Mesenchymal stem cell (in vitro differentiated cells and primary cell): ENCODE results near the gene SH3BP2.

Experiments used
- DNase-seq: peaks from one replicate; pipeline ENCODE4 v3.0.0-alpha.2; 2013
- H2AFZ ChIP-seq: one replicate; pipeline ENCODE4 v1.6.1; 2013; ENCODE audit warnings: low read depth, mild to moderate bottlenecking, control low read depth, inconsistent platforms, low read length, moderate library complexity
- H2AK5ac ChIP-seq: 2 replicates; pipeline ENCODE4 v1.6.1; 2013; ENCODE audit warnings: low read length, moderate library complexity, mild to moderate bottlenecking, inconsistent platforms; ENCODE audit not compliant: severe bottlenecking
- H2BK120ac ChIP-seq: one replicate; pipeline ENCODE4 v1.6.1; 2013; ENCODE audit warnings: low read depth, mild to moderate bottlenecking, inconsistent platforms, low read length, moderate library complexity
- H2BK12ac ChIP-seq, 2 experiments: one replicate each; pipeline ENCODE4 v1.6.1; 2013; ENCODE audit warnings: inconsistent platforms in 2 of 2, low read length in 2 of 2, mild to moderate bottlenecking in 2 of 2, moderate library complexity in 2 of 2, control low read depth in 1 of 2
- H2BK15ac ChIP-seq: one replicate; pipeline ENCODE4 v1.6.1; 2013; ENCODE audit warnings: mild to moderate bottlenecking, low read depth, inconsistent platforms; ENCODE audit not compliant: poor library complexity, severe bottlenecking
- H2BK5ac ChIP-seq: 2 replicates; pipeline ENCODE4 v1.6.1; 2013; ENCODE audit warnings: low read depth, mild to moderate bottlenecking, low read length, control low read depth, inconsistent platforms; ENCODE audit not compliant: poor library complexity, severe bottlenecking
- H3K14ac ChIP-seq, 2 experiments: one replicate each; pipeline ENCODE4 v1.6.1; 2013; ENCODE audit warnings: inconsistent platforms in 2 of 2, low read length in 2 of 2, control low read depth in 1 of 2, mild to moderate bottlenecking in 1 of 2, moderate library complexity in 1 of 2
- H3K18ac ChIP-seq, 2 experiments: one replicate each; pipeline ENCODE4 v1.6.1; 2013; ENCODE audit warnings: inconsistent platforms in 2 of 2, low read length in 2 of 2, control low read depth in 1 of 2, low read depth in 1 of 2, mild to moderate bottlenecking in 1 of 2
- H3K23ac ChIP-seq, 2 experiments: one replicate each; pipeline ENCODE4 v1.6.1; 2013; ENCODE audit warnings: inconsistent platforms in 2 of 2, low read length in 2 of 2, mild to moderate bottlenecking in 2 of 2, moderate library complexity in 2 of 2, control low read depth in 1 of 2
- H3K27ac ChIP-seq: 2 replicates; pipeline ENCODE4 v1.5.1; 2013; ENCODE audit warnings: mild to moderate bottlenecking, moderate library complexity, low read length, control low read depth, inconsistent platforms; ENCODE audit not compliant: poor library complexity, severe bottlenecking
- H3K27me3 ChIP-seq, 2 experiments: 2 replicates each; pipeline versions ENCODE4 v1.6.1 to v1.7.0; 2013; ENCODE audit warnings: low read length in 2 of 2, mild to moderate bottlenecking in 2 of 2, moderate library complexity in 2 of 2, control low read depth in 1 of 2, inconsistent platforms in 1 of 2; ENCODE audit not compliant: control insufficient read depth in 1 of 2, insufficient read depth in 1 of 2
- H3K36me3 ChIP-seq, 2 experiments: 2 replicates each; pipeline versions ENCODE4 v1.6.1 to v1.7.0; 2013; ENCODE audit warnings: low read length in 2 of 2, control low read depth in 1 of 2, inconsistent platforms in 1 of 2, low read depth in 1 of 2, mild to moderate bottlenecking in 1 of 2; ENCODE audit not compliant: insufficient read depth in 2 of 2, control insufficient read depth in 1 of 2
- H3K4ac ChIP-seq, 2 experiments: one replicate each; pipeline ENCODE4 v1.6.1; 2013; ENCODE audit warnings: inconsistent platforms in 2 of 2, low read length in 2 of 2, mild to moderate bottlenecking in 2 of 2, moderate library complexity in 2 of 2, control low read depth in 1 of 2, low read depth in 1 of 2
- H3K4me1 ChIP-seq: 2 replicates; pipeline ENCODE4 v1.6.1; 2013; ENCODE audit warnings: low read depth, low read length, control low read depth; ENCODE audit not compliant: control insufficient read depth, insufficient read depth
- H3K4me2 ChIP-seq: 2 replicates; pipeline ENCODE4 v1.6.1; 2013; ENCODE audit warnings: low read length, mild to moderate bottlenecking, inconsistent platforms; ENCODE audit not compliant: poor library complexity, severe bottlenecking
- H3K4me3 ChIP-seq, 2 experiments: 2 replicates each; pipeline versions ENCODE4 v1.5.1 to v1.7.0; 2013; ENCODE audit warnings: low read length in 2 of 2, mild to moderate bottlenecking in 2 of 2, control low read depth in 1 of 2, low read depth in 1 of 2; ENCODE audit not compliant: insufficient read depth in 1 of 2
- H3K79me1 ChIP-seq: replicated peaks from 2 replicates; pipeline ENCODE4 v1.6.1; 2013; ENCODE audit warnings: mild to moderate bottlenecking, control low read depth, low read length, inconsistent platforms; ENCODE audit not compliant: poor library complexity, severe bottlenecking
- H3K9ac ChIP-seq: 2 replicates; pipeline ENCODE4 v1.7.0; 2013; ENCODE audit warnings: mild to moderate bottlenecking, low read length, moderate library complexity
- H3K9me3 ChIP-seq: 2 replicates; pipeline ENCODE4 v1.7.0; 2013; ENCODE audit warnings: mild to moderate bottlenecking, low read length; ENCODE audit not compliant: control insufficient read depth
- H4K8ac ChIP-seq: one replicate; pipeline ENCODE4 v1.6.1; 2013; ENCODE audit warnings: inconsistent platforms, mild to moderate bottlenecking, low read length, moderate library complexity
- H4K91ac ChIP-seq: one replicate; pipeline ENCODE4 v1.6.1; 2013; ENCODE audit warnings: mild to moderate bottlenecking, low read length, inconsistent platforms
- WGBS: methylation state at CpG from one replicate; pipeline ENCODE4 v1.1.7; 2013; ENCODE audit warnings: mixed read lengths; 5-methylcytosine and 5-hydroxymethylcytosine counted together

SH3BP2 gene

GRCh38 chr4:2745516-2745915 is 47.4 kb upstream of the SH3BP2 start:
- Histone ChIP-seq H3K4me3 (no peak overlapping the region), H4K8ac (no peak overlapping the region), H2BK120ac (no peak overlapping the region), H3K18ac (peak overlapping the region in 1 of 2 experiments; percentile 68), H2AK5ac (no peak overlapping the region), H3K9ac (no peak overlapping the region), H3K27ac (no peak overlapping the region), H3K27me3 (no peaks in the 10 kb centered on the region), H3K4ac (peak overlapping the region in 1 of 2 experiments; percentile 3), H3K14ac (no peak overlapping the region), H3K79me1 (peaks cover 47% of the 10 kb centered on the region), H3K4me1 (peaks cover 32% of the 10 kb centered on the region), H3K4me2 (no peak overlapping the region), H2AFZ (no peak overlapping the region), H2BK15ac (no peak overlapping the region), H3K36me3 (peaks cover 63 to 65% of the 10 kb centered on the region in 2 experiments), H3K9me3 (no peaks in the 10 kb centered on the region), H2BK12ac (no peak overlapping the region), H3K23ac (no peak overlapping the region), H4K91ac (no peak overlapping the region), H2BK5ac (no peak overlapping the region)
- no peak for DNase-seq
- 96% methylated on average over 3 of the region's 5 CpGs for WGBS

GRCh38 chr4:2745981-2746806 is 46.7 kb upstream of the SH3BP2 start:
- no peak overlapping the region for H4K8ac ChIP-seq
- H3K23ac ChIP-seq: no peak overlapping the region
- peak overlapping the region in 1 of 2 experiments; percentile 3 for H3K4ac ChIP-seq
- no peak overlapping the region for H2AFZ ChIP-seq
- no peaks in the 10 kb centered on the region for H3K27me3 ChIP-seq
- no peaks in the 10 kb centered on the region for H3K9me3 ChIP-seq
- H2BK5ac ChIP-seq: no peak overlapping the region
- H3K14ac ChIP-seq: peak overlapping the region in 1 of 2 experiments; percentile 53
- no peak overlapping the region for H2BK15ac ChIP-seq
- peak; percentile 92 for DNase-seq
- no peak overlapping the region for H2AK5ac ChIP-seq
- 58% methylated on average over 21 of the region's 21 CpGs for WGBS
- H3K36me3 ChIP-seq: peaks cover 63 to 72% of the 10 kb centered on the region in 2 experiments
- no peak overlapping the region for H3K4me3 ChIP-seq
- H3K27ac ChIP-seq: no peak overlapping the region
- H3K4me2 ChIP-seq: no peak overlapping the region
- H2BK120ac ChIP-seq: no peak overlapping the region
- H4K91ac ChIP-seq: no peak overlapping the region
- H3K4me1 ChIP-seq: peaks cover 33% of the 10 kb centered on the region
- H3K79me1 ChIP-seq: peaks cover 53% of the 10 kb centered on the region
- H3K9ac ChIP-seq: peak overlapping the region; percentile 22
- H2BK12ac ChIP-seq: peak overlapping the region in 1 of 2 experiments; percentile 57
- peak overlapping the region in 1 of 2 experiments; percentile 68 for H3K18ac ChIP-seq

DNA sequence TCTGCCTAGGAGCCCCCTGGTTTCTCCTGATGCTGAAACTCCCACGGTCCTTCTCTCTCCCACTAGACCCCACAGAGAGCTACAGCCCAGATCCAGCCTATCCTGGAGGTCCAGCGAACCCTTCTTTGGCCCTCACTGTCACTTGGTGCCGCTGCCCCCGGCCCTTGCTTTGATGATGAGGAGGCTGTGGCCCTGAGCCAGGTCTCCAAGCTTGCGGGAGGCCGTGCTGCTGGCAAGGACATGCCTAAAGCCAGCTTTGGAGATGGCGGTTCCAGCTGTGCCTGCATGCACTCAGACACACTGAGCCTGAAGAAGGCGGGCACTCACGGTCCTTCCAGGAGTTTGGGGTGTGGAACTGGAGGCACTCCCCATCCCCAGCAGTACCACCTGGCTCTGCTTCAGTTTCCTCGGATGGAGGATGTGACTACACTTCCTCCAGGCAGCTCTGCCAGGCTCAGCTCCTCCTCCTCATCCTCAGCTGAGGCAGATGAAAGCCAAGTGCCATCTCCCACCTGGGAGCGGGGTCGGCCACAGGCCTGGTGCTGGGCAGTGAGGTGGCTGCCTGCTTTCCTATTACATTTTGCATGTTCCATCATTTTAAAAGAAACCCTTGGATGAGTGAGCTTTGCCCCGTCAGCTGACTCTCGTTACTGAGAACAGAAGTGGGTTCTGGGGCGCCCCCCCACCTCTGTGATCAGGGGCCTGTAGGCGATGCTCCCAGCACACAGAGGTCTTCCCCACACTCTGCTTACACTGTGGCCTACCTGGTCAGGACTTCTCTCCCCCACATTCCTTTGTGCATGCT is 45.8 kb upstream of the SH3BP2 start:
- Histone ChIP-seq H3K18ac (peak overlapping the region in 1 of 2 experiments; percentile 1), H3K36me3 (peaks cover 58 to 70% of the 10 kb centered on the region in 2 experiments), H2BK120ac (no peak overlapping the region), H2BK12ac (peak overlapping the region in 1 of 2 experiments; percentile 57), H2AFZ (no peak overlapping the region), H3K4me3 (no peak overlapping the region), H3K27ac (no peak overlapping the region), H2BK15ac (no peak overlapping the region), H3K9ac (no peak overlapping the region), H3K4me1 (peaks cover 25% of the 10 kb centered on the region), H3K4ac (no peak overlapping the region), H3K79me1 (peaks cover 52% of the 10 kb centered on the region), H3K14ac (no peak overlapping the region), H3K4me2 (no peak overlapping the region), H3K27me3 (no peaks in the 10 kb centered on the region), H3K9me3 (no peaks in the 10 kb centered on the region), H4K91ac (no peak overlapping the region), H4K8ac (no peak overlapping the region), H2AK5ac (no peak overlapping the region), H2BK5ac (peak overlapping the region; percentile 3), H3K23ac (peak overlapping the region in 1 of 2 experiments; percentile 14)
- no peak for DNase-seq
- 90% methylated on average over 16 of the region's 16 CpGs for WGBS
